Activated CD4-positive, alpha-beta T cell treated with anti-CD3 and anti-CD28 coated beads, Interleukin-2, amount 10 ng/mL, durations not matched to agents 24 days and 14 days (primary cell): ENCODE data around the gene HMG20A. TPM values are rescaled to one million over a fixed set of nuclear protein-coding genes. Genes with fewer than 3 reads are reported as not detected.

Experiments used
- DNase-seq: peaks from one replicate; pipeline ENCODE4 v3.0.0; 2022
- H3K27ac Mint-ChIP-seq: one replicate; pipeline ENCODE4 v1.8.0; 2022; ENCODE audit warnings: mild to moderate bottlenecking, mixed read lengths
- H3K27me3 Mint-ChIP-seq: one replicate; pipeline ENCODE4 v1.8.0; 2022; ENCODE audit warnings: mixed read lengths
- H3K36me3 Mint-ChIP-seq: one replicate; pipeline ENCODE4 v1.8.0; 2022; ENCODE audit warnings: low read depth, mild to moderate bottlenecking, mixed read lengths
- H3K4me1 Mint-ChIP-seq: one replicate; pipeline ENCODE4 v1.8.0; 2021; ENCODE audit warnings: mixed read lengths
- H3K4me3 Mint-ChIP-seq: one replicate; pipeline ENCODE4 v1.8.0; 2022; ENCODE audit warnings: mild to moderate bottlenecking, moderate library complexity, mixed read lengths
- H3K9me3 Mint-ChIP-seq: one replicate; pipeline ENCODE4 v1.8.0; 2021; ENCODE audit warnings: mixed read lengths
- intact Hi-C: fragments of 100-400 bp; cut with micrococcal nuclease; formaldehyde crosslinking; loops from one replicate; pipeline ENCODE4 v1.15.1; 2023
- total RNA-seq: library from RNA; stranded (reverse); gene quantifications from 2 replicates; pipeline ENCODE4 v1.2.3, GENCODE V29; 2022

The HMG20A gene
- total RNA-seq, result 42.3 and 46.4 TPM in 2 replicates

GRCh38 chr15:77420610-77421369 is at the start of gene HMG20A:
HMG20A (plus strand) TSS chr15:77420888; CDS start chr15:77458408, 37,520 bp downstream.
- Mint-ChIP-seq H3K4me1 (peaks cover 35% of the 10 kb centered on the region), H3K4me3 (peak within 1 kb of the TSS; percentile 90), H3K9me3 (no peaks in the 10 kb centered on the region), H3K36me3 (peaks cover 8% of the 10 kb centered on the region), H3K27me3 (no peaks in the 10 kb centered on the region), H3K27ac (peak within 1 kb of the TSS; percentile 94)
- intact Hi-C loops, result loop anchor here (1.0 to 5.0 kb wide), 4 partner anchors 11 to 1968 kb away; partner anchors contain the start of gene SIN3A
- DNase-seq, result peak; percentile 86

GRCh38 chr15:77371850-77372563 is 48.7 kb upstream of the HMG20A start:
- intact Hi-C loops, result no loop called here
- Mint-ChIP-seq H3K36me3 (no peaks in the 10 kb centered on the region), H3K4me3 (no peak overlapping the region)

GRCh38 chr15:77373441-77373840 is 47.2 kb upstream of the HMG20A start:
- Mint-ChIP-seq H3K4me3 (no peak overlapping the region), H3K9me3 (no peaks in the 10 kb centered on the region), H3K4me1 (peaks cover 15% of the 10 kb centered on the region), H3K27ac (no peak overlapping the region), H3K27me3 (no peaks in the 10 kb centered on the region), H3K36me3 (no peaks in the 10 kb centered on the region)
- intact Hi-C loops, result no loop called here
- DNase-seq, result no peak

More at GRCh38 chr15:77371850-77372563, 48.7 kb upstream of the HMG20A start:
- Mint-ChIP-seq H3K27me3 (no peaks in the 10 kb centered on the region), H3K27ac (no peak overlapping the region), H3K9me3 (no peaks in the 10 kb centered on the region), H3K4me1 (peaks cover 15% of the 10 kb centered on the region)
- DNase-seq, result no peak

- Mint-ChIP-seq H3K36me3 (no peaks in the 10 kb centered on the region), H3K27me3 (no peaks in the 10 kb centered on the region), H3K9me3 (no peaks in the 10 kb centered on the region), H3K4me1 (peaks cover 6% of the 10 kb centered on the region), H3K4me3 (no peak overlapping the region), H3K27ac (no peak overlapping the region)
- intact Hi-C loops, result no loop called here
- DNase-seq, result no peak
These were observed 45.6 kb upstream of the HMG20A start for GRCh38 chr15:77375133-77375532.

- intact Hi-C loops, result no loop called here
- no peaks in the 10 kb centered on the region for H3K9me3 Mint-ChIP-seq
- DNase-seq, result no peak
- H3K27ac Mint-ChIP-seq, result no peak overlapping the region
- no peaks in the 10 kb centered on the region for H3K27me3 Mint-ChIP-seq
- no peaks in the 10 kb centered on the region for H3K36me3 Mint-ChIP-seq
- H3K4me1 Mint-ChIP-seq, result peaks cover 6% of the 10 kb centered on the region
- no peak overlapping the region for H3K4me3 Mint-ChIP-seq
These were observed 43.9 kb upstream of the HMG20A start for GRCh38 chr15:77376770-77377169.

- no peak overlapping the region for H3K27ac Mint-ChIP-seq
- peaks cover 7% of the 10 kb centered on the region for H3K9me3 Mint-ChIP-seq
- intact Hi-C loops, result no loop called here
- no peak for DNase-seq
- no peaks in the 10 kb centered on the region for H3K27me3 Mint-ChIP-seq
- peaks cover 14% of the 10 kb centered on the region for H3K4me1 Mint-ChIP-seq
- H3K4me3 Mint-ChIP-seq, result no peak overlapping the region
- H3K36me3 Mint-ChIP-seq, result no peaks in the 10 kb centered on the region
These were observed 40.7 kb upstream of the HMG20A start for GRCh38 chr15:77380033-77380432.

- H3K4me3 Mint-ChIP-seq, result no peak overlapping the region
- peaks cover 13% of the 10 kb centered on the region for H3K4me1 Mint-ChIP-seq
- no peaks in the 10 kb centered on the region for H3K36me3 Mint-ChIP-seq
- no peak overlapping the region for H3K27ac Mint-ChIP-seq
- intact Hi-C loops, result no loop called here
- H3K9me3 Mint-ChIP-seq, result peaks cover 7% of the 10 kb centered on the region
- H3K27me3 Mint-ChIP-seq, result no peaks in the 10 kb centered on the region
- DNase-seq, result no peak
These were observed 36.6 kb upstream of the HMG20A start for GRCh38 chr15:77384086-77384485.

- no peak overlapping the region for H3K4me3 Mint-ChIP-seq
- intact Hi-C loops, result no loop called here
- peaks cover 7% of the 10 kb centered on the region for H3K9me3 Mint-ChIP-seq
- DNase-seq, result no peak
- no peaks in the 10 kb centered on the region for H3K27me3 Mint-ChIP-seq
- no peak overlapping the region for H3K27ac Mint-ChIP-seq
- H3K36me3 Mint-ChIP-seq, result no peaks in the 10 kb centered on the region
- peaks cover 13% of the 10 kb centered on the region for H3K4me1 Mint-ChIP-seq
These were observed 35.9 kb upstream of the HMG20A start for GRCh38 chr15:77384589-77385359.

- peaks cover 16% of the 10 kb centered on the region for H3K4me1 Mint-ChIP-seq
- H3K9me3 Mint-ChIP-seq, result peaks cover 7% of the 10 kb centered on the region
These were observed 34.1 kb upstream of the HMG20A start for GRCh38 chr15:77386626-77387025.

GRCh38 chr15:77387365-77388105 is 33.2 kb upstream of the HMG20A start:
- intact Hi-C loops, result no loop called here

More at GRCh38 chr15:77386626-77387025, 34.1 kb upstream of the HMG20A start:
- no peak overlapping the region for H3K4me3 Mint-ChIP-seq
- intact Hi-C loops, result no loop called here
- H3K36me3 Mint-ChIP-seq, result no peaks in the 10 kb centered on the region
- H3K27ac Mint-ChIP-seq, result no peak overlapping the region
- no peaks in the 10 kb centered on the region for H3K27me3 Mint-ChIP-seq
- DNase-seq, result no peak

GRCh38 chr15:77391372-77391951 is 29.2 kb upstream of the HMG20A start:
- no peak for DNase-seq
- Mint-ChIP-seq H3K27me3 (no peaks in the 10 kb centered on the region), H3K9me3 (peaks cover 19% of the 10 kb centered on the region), H3K4me3 (no peak overlapping the region), H3K4me1 (peaks cover 2% of the 10 kb centered on the region), H3K36me3 (peaks cover 17% of the 10 kb centered on the region), H3K27ac (no peak overlapping the region)
- intact Hi-C loops, result no loop called here

More at GRCh38 chr15:77387365-77388105, 33.2 kb upstream of the HMG20A start:
- no peak for DNase-seq
- H3K27me3 Mint-ChIP-seq, result no peaks in the 10 kb centered on the region
- peaks cover under 1% of the 10 kb centered on the region for H3K9me3 Mint-ChIP-seq
- peaks cover under 1% of the 10 kb centered on the region for H3K36me3 Mint-ChIP-seq
- H3K4me3 Mint-ChIP-seq, result no peak overlapping the region
- no peak overlapping the region for H3K27ac Mint-ChIP-seq
- peaks cover 13% of the 10 kb centered on the region for H3K4me1 Mint-ChIP-seq

- H3K4me3 Mint-ChIP-seq, result no peak overlapping the region
- peaks cover 1% of the 10 kb centered on the region for H3K27me3 Mint-ChIP-seq
- DNase-seq, result no peak
- intact Hi-C loops, result no loop called here
- peaks cover 2% of the 10 kb centered on the region for H3K4me1 Mint-ChIP-seq
- peaks cover 20% of the 10 kb centered on the region for H3K36me3 Mint-ChIP-seq
- H3K27ac Mint-ChIP-seq, result no peak overlapping the region
- peaks cover 29% of the 10 kb centered on the region for H3K9me3 Mint-ChIP-seq
These were observed 27.8 kb upstream of the HMG20A start for GRCh38 chr15:77392762-77393470.
